ENCODE results near the gene ECE1. TPM values are rescaled to one million over a fixed set of nuclear protein-coding genes. Genes with fewer than 3 reads are reported as not detected.

Gene ECE1
- total and polyA plus RNA-seq, 2 donors (not counting 1 experiment from before 2014, with no cell fraction given), result 131 to 138 TPM

- TF ChIP-seq EZH2 (IDR thresholded peaks at IDR 0.05; ENCODE audit: low read length, missing control alignments) (no peak), CTCF (conservative IDR thresholded peaks at IDR 0.05 in 1 of 2, IDR thresholded peaks at IDR 0.05 in 1 of 2; ENCODE audit: low read depth in 1 of 2, low read length in 2 of 2) (no peak)
These were observed 9.8 kb downstream of the ECE1 start for GRCh38 chr1:21280482-21280881.

DNA sequence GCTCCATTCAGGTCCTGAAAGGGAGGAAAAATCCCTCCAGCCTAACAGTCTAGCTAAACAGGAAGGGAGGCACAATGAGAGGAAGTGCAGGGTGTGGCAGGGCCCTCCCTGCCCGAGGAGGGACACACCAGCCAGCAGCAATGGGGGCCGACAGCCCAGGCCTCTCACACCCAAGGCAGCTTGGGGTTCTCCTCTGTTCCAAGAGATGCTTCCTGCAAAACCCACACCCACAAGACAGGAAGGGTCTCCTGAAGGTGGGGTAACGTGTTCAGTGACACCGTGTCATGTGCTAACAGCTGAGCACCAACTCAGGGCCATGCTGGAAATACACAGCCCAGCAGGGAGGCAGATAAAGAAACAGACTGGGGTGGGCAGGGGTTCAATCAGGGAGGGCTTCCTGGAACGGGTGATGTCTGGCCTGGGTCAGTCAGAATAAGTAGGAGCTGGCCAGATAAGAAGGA is 10.2 kb downstream of the ECE1 start:
- Histone ChIP-seq H3K79me2 (ENCODE audit: control insufficient read depth, insufficient read depth, low read length) (peaks cover 12% of the 10 kb centered on the region), H3K4me1 (ENCODE audit: control insufficient read depth, extremely low read depth, insufficient read depth, low read length) (peaks cover 41% of the 10 kb centered on the region), H2AFZ (ENCODE audit: low read length) (no peak overlapping the region), H3K9ac (ENCODE audit: insufficient read depth, low read length) (peak overlapping the region; percentile 22), H4K20me1 (ENCODE audit: control insufficient read depth, extremely low read depth, insufficient read depth, low read length) (no peaks in the 10 kb centered on the region), H3K9me3 (ENCODE audit: control insufficient read depth, insufficient read depth, low read depth, low read length) (no peaks in the 10 kb centered on the region), H3K4me3 (replicated peaks in 1 of 4; ENCODE audit: control extremely low read depth in 1 of 4, insufficient read depth in 1 of 4, low read depth in 3 of 4, low read length in 4 of 4) (no peak overlapping the region), H3K27ac (ENCODE audit: insufficient read depth, low read length) (peak overlapping the region; percentile 90), H3K27me3 (ENCODE audit: control insufficient read depth, insufficient read depth, low read length) (no peaks in the 10 kb centered on the region), H3K36me3 (ENCODE audit: control insufficient read depth, insufficient read depth, low read length) (peaks cover 12% of the 10 kb centered on the region), H3K4me2 (ENCODE audit: extremely low read depth, insufficient read depth, low read length) (peak overlapping the region; percentile 63)
- TF ChIP-seq EZH2 (IDR thresholded peaks at IDR 0.05; ENCODE audit: low read length, missing control alignments) (no peak), CTCF (conservative IDR thresholded peaks at IDR 0.05 in 1 of 2, IDR thresholded peaks at IDR 0.05 in 1 of 2; ENCODE audit: low read depth in 1 of 2, low read length in 2 of 2) (no peak)
- no peak for DNase-seq (ENCODE audit: low read depth in 2 of 2)

More at GRCh38 chr1:21280482-21280881, 9.8 kb downstream of the ECE1 start:
- Histone ChIP-seq H3K9ac (ENCODE audit: insufficient read depth, low read length) (no peak overlapping the region), H3K36me3 (ENCODE audit: control insufficient read depth, insufficient read depth, low read length) (peaks cover 12% of the 10 kb centered on the region), H3K27me3 (ENCODE audit: control insufficient read depth, insufficient read depth, low read length) (no peaks in the 10 kb centered on the region), H3K9me3 (ENCODE audit: control insufficient read depth, insufficient read depth, low read depth, low read length) (no peaks in the 10 kb centered on the region), H3K79me2 (ENCODE audit: control insufficient read depth, insufficient read depth, low read length) (peaks cover 12% of the 10 kb centered on the region), H3K27ac (ENCODE audit: insufficient read depth, low read length) (peak overlapping the region; percentile 90), H3K4me1 (ENCODE audit: control insufficient read depth, extremely low read depth, insufficient read depth, low read length) (peaks cover 41% of the 10 kb centered on the region), H2AFZ (ENCODE audit: low read length) (no peak overlapping the region), H4K20me1 (ENCODE audit: control insufficient read depth, extremely low read depth, insufficient read depth, low read length) (no peaks in the 10 kb centered on the region), H3K4me2 (ENCODE audit: extremely low read depth, insufficient read depth, low read length) (no peak overlapping the region), H3K4me3 (replicated peaks in 1 of 4; ENCODE audit: control extremely low read depth in 1 of 4, insufficient read depth in 1 of 4, low read depth in 3 of 4, low read length in 4 of 4) (no peak overlapping the region)
- no peak for DNase-seq (ENCODE audit: low read depth in 2 of 2)

DNA sequence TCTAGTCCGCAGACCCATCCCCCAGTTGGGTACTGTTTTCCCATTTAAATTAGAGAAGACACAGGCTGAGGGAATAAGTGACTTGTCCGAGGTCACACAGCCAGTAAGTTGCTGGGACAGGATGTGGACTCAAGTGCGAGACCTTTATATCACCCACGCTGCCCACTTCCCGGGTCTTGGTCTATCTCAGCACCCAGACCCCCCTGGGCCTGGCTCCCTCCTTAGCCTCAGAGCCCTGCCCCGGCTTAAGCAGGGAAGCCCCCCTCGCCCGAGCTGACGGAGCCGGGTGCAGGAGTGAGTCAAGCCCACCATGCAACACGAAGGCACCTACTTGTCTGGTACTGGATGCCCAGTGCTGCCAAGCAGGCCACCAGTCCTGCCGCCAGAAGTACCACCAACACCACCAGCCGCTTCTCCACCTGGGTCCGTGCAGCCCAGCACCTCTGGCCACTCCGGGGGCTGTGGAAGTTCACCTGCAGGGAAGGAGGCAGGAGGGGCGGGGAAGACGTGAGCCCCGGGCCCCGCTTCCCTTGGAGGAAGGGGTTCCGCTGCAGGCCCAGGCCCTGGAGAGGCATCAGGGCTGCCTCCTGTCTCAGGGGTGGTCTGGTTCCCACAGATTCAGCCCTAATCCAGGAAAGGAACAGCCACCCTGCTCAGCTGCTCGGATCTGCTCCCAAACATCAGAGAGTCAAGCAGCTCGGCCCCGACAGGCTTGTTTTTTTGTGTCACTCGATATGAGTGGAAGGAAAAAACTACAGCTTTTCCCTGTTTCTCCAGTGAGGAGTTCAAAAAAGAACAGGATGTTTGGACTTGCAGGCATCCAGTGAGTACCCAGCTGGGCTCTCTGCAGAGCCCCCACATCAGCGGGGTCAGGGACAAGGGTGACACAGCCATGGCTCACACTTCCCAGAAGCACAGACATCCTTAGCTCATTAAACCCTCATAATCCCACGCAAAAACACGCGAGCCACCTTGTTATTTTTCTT is 11.1 kb downstream of the ECE1 start:
- peak overlapping the region; percentile 90 for H3K27ac ChIP-seq (ENCODE audit: insufficient read depth, low read length)
- no peaks in the 10 kb centered on the region for H3K9me3 ChIP-seq (ENCODE audit: control insufficient read depth, insufficient read depth, low read depth, low read length)
- H2AFZ ChIP-seq (ENCODE audit: low read length), result no peak overlapping the region
- H3K4me3 ChIP-seq (replicated peaks in 1 of 4; ENCODE audit: control extremely low read depth in 1 of 4, insufficient read depth in 1 of 4, low read depth in 3 of 4, low read length in 4 of 4), result peak overlapping the region in 1 of 4 experiments; percentile 4
- peak; percentile 36 for DNase-seq (ENCODE audit: low read depth in 2 of 2)
- H3K27me3 ChIP-seq (ENCODE audit: control insufficient read depth, insufficient read depth, low read length), result no peaks in the 10 kb centered on the region
- peaks cover 16% of the 10 kb centered on the region for H3K36me3 ChIP-seq (ENCODE audit: control insufficient read depth, insufficient read depth, low read length)
- H3K4me2 ChIP-seq (ENCODE audit: extremely low read depth, insufficient read depth, low read length), result peak overlapping the region; percentile 63
- peaks cover 41% of the 10 kb centered on the region for H3K4me1 ChIP-seq (ENCODE audit: control insufficient read depth, extremely low read depth, insufficient read depth, low read length)
- peak overlapping the region; percentile 63 for H3K9ac ChIP-seq (ENCODE audit: insufficient read depth, low read length)
- H4K20me1 ChIP-seq (ENCODE audit: control insufficient read depth, extremely low read depth, insufficient read depth, low read length), result no peaks in the 10 kb centered on the region
- H3K79me2 ChIP-seq (ENCODE audit: control insufficient read depth, insufficient read depth, low read length), result peaks cover 12% of the 10 kb centered on the region
- no peak for TF ChIP-seq EZH2 (IDR thresholded peaks at IDR 0.05; ENCODE audit: low read length, missing control alignments)
- no peak for TF ChIP-seq CTCF (conservative IDR thresholded peaks at IDR 0.05 in 1 of 2, IDR thresholded peaks at IDR 0.05 in 1 of 2; ENCODE audit: low read depth in 1 of 2, low read length in 2 of 2)
